ENCODE data around the gene SPEM2. TPM values are rescaled to one million over a fixed set of nuclear protein-coding genes. Genes with fewer than 3 reads are reported as not detected.

Gene SPEM2
- total RNA-seq, 1 experiment from 2014 or later: not detected

- no peak overlapping the region for H2AK5ac ChIP-seq (ENCODE audit: insufficient read length, low read length)
- no CpG with 5 or more reads among the region's 7 CpGs for WGBS (ENCODE audit: extremely low coverage, insufficient read length, low lambda C conversion rate)
Measured at GRCh38 chr17:7427549-7427948, 2.1 kb downstream of the SPEM2 start.

More at GRCh38 chr17:7427549-7427948, 2.1 kb downstream of the SPEM2 start:
- Histone ChIP-seq H3K79me2 (ENCODE audit: insufficient read depth, low read length) (no peaks in the 10 kb centered on the region), H2BK5ac (ENCODE audit: insufficient read length, low read length) (no peak overlapping the region), H3K79me1 (ENCODE audit: insufficient read depth, low read depth, low read length, poor library complexity, severe bottlenecking) (no peaks in the 10 kb centered on the region), H3K14ac (ENCODE audit: insufficient read depth, low read length) (no peak overlapping the region; the same call in 1 of the 2 replicates), H3K9me3 (ENCODE audit: control insufficient read depth, low read depth, low read length) (no peaks in the 10 kb centered on the region), H2BK15ac (ENCODE audit: low read depth, low read length) (no peak overlapping the region), H3K27me3 (ENCODE audit: insufficient read depth, low read length) (no peaks in the 10 kb centered on the region; the same call in 1 of the 2 replicates), H2BK20ac (ENCODE audit: low read depth, low read length, poor library complexity, severe bottlenecking) (no peak overlapping the region), H4K91ac (ENCODE audit: insufficient read length, low read depth, low read length) (no peak overlapping the region), H3K9ac (ENCODE audit: extremely low read depth, insufficient read length, low read length) (no peak overlapping the region), H2BK120ac (ENCODE audit: low read depth, low read length, poor library complexity, severe bottlenecking) (no peak overlapping the region), H4K20me1 (ENCODE audit: control insufficient read depth, insufficient read depth, insufficient read length) (no peaks in the 10 kb centered on the region), H4K5ac (ENCODE audit: insufficient read length, low read depth, low read length) (no peak overlapping the region), H3K4me2 (ENCODE audit: insufficient read depth, insufficient read length, low read length) (no peak overlapping the region), H3K4ac (ENCODE audit: low read depth, low read length) (no peak overlapping the region), H3K27ac (ENCODE audit: insufficient read length, low read depth, low read length) (no peak overlapping the region), H2AFZ (ENCODE audit: low read length) (no peak overlapping the region), H3T11ph (ENCODE audit: low read length) (no peak overlapping the region), H4K8ac (replicated peaks; ENCODE audit: insufficient read length, low read depth, low read length) (no peak overlapping the region), H2BK12ac (ENCODE audit: insufficient read length, low read depth, low read length) (no peak overlapping the region), H3K23ac (ENCODE audit: insufficient read length, low read depth, low read length) (no peak overlapping the region), H3K56ac (ENCODE audit: insufficient read length, low read depth, low read length) (no peak overlapping the region), H3K23me2 (ENCODE audit: insufficient read length, low read depth, low read length, poor library complexity, severe bottlenecking) (no peaks in the 10 kb centered on the region), H3K18ac (ENCODE audit: insufficient read length, low read depth, low read length) (no peak overlapping the region), H3K4me1 (ENCODE audit: insufficient read depth, low read length) (no peaks in the 10 kb centered on the region)
- no peak overlapping the region for H3K4me3 Mint-ChIP-seq
- H3K27ac Mint-ChIP-seq: no peak overlapping the region
- H3K27me3 Mint-ChIP-seq (ENCODE audit: low read depth): peaks cover 17% of the 10 kb centered on the region
- no peaks in the 10 kb centered on the region; a peak in 1 of 5 replicates for H3K9me3 Mint-ChIP-seq
- no peaks in the 10 kb centered on the region for H3K4me1 Mint-ChIP-seq
- TF ChIP-seq CTCF (conservative IDR thresholded peaks at IDR 0.05): no peak
- no peak for DNase-seq
- H3K36me3 Mint-ChIP-seq (ENCODE audit: insufficient read depth in 1 of 3, low read depth in 3 of 3): no peaks in the 10 kb centered on the region
